OCI-LY3 (cell line): ENCODE measurements around the gene FOXN1.
"Not testable (repeated sequence)": the region's sequence is repeated elsewhere in the genome, so short reads cannot be mapped to it uniquely, and the experiment has no call there.

Experiments used
- CTCF ChIP-seq: fragments of 200-600, 300-600 bp; sonication (generic); IDR thresholded peaks from 2 replicates; pipeline ENCODE4 v1.5.1; 2014; ENCODE audit warnings: antibody characterized with exemption, low read length, low read depth
- EZH2phosphoT487 ChIP-seq: fragments of 200-600 bp; shearing (Covaris generic); IDR thresholded peaks from 2 replicates; pipeline ENCODE4 v1.6.1; 2018; ENCODE audit warnings: antibody characterized with exemption, mixed run types, low read depth

- not testable (repeated sequence) for TF ChIP-seq CTCF, EZH2phosphoT487
Observed at GRCh38 chr17:28458881-28459280, 47.3 kb upstream of the FOXN1 start.
